Muscle of back (tissue), 11 donors: ENCODE data around the gene NDRG4. TPM values are rescaled to one million over a fixed set of nuclear protein-coding genes. Genes with fewer than 3 reads are reported as not detected.

Experiments
- DNase-seq, 3 donors: peaks; one replicate each; pipeline versions ENCODE4 v3.0.0 to v3.0.0-alpha.2; 2013
- polyA plus RNA-seq, 10 donors: library from polyadenylated mRNA; unstranded; fragments of 120-200 nt; gene quantifications; one replicate each; pipeline ENCODE4 v1.2.1, GENCODE V29; 2013; ENCODE audit not compliant: insufficient read length in 10 of 10

The NDRG4 gene
- polyA plus RNA-seq, 10 donors = 8.8 to 21.0 (median 11.6) TPM

DNA sequence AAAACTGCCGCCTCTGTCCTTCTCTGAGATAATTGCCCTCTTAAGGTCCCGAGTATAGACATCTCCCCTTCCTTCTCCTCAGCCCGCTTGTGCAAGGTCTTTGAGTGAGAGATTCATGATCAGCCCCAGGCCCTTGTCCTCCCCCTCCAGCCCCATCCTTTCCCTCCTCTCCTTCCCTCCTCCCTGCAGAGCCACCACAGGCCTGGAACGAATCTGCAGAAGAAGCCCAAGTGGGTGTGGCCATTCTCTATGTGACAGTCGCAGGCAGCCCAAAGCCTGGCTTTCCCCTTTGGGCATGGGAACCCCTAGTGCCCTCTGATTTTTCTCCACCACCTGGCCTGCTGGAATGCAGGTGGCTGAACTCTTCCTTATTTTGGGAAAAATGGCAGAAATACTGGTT is 7.2 kb upstream of the NDRG4 start:
- no peak for DNase-seq

DNA sequence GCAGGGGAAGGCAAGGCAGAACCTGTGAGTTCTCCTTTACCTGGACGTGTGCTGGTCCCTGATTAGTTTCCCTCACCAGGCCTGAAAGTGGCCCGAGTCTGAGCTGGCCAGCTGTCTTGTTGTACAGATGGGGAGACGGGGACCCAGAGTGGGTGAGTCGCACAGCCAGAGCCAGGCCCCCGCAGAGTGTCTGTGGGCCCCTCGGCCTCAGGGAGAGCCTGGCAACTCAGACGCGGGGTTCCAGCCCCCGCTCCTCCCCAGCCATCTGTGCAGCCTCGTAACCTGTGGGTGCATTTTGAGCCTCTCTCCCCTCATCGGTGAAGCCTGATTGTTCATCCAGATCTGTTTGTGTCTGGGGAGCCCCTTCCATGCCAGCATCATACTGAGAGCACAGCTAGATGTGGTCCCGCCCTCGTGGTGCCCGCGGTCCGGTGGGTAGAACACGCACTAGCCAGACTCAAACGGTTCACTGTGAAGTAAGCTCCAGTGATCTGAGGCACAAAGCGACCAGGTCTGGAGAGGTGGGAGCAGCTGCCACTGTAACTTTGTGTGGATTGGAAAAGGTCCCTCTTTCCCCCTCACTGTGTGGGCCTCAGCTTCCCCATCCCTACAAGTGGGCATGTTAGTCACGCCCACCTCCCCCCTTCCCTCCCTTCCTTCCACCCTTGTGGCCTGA is 6.0 kb upstream of the NDRG4 start:
- DNase-seq = no peak

DNA sequence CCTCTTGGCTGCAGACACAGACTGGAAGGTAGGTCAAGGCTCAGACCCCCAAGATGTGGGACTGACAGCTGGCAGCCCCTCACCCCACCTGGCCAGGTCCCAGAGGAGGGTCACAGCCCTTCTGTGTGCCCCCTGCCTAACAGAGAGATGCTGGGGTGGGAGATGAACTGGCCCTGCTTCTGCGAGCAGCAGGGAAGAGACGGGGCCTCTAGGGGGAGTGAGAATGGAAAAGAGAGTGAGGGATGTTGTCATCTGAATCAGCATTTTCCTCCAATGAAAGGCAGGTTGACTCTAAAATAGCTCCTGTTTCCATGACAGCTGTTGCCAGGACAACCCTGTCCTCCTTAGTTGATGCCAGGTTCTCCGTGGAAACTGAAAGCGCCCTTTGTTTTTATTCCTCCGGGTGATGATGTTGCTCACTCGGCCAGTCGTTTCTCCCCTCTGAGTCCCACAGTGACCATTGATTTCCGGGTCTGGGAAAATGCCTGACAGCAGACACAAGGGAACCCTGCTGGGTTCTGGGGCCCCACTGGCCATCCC is 4.9 kb upstream of the NDRG4 start:
- DNase-seq = peak; percentile 93 to 97 (median 94)

DNA sequence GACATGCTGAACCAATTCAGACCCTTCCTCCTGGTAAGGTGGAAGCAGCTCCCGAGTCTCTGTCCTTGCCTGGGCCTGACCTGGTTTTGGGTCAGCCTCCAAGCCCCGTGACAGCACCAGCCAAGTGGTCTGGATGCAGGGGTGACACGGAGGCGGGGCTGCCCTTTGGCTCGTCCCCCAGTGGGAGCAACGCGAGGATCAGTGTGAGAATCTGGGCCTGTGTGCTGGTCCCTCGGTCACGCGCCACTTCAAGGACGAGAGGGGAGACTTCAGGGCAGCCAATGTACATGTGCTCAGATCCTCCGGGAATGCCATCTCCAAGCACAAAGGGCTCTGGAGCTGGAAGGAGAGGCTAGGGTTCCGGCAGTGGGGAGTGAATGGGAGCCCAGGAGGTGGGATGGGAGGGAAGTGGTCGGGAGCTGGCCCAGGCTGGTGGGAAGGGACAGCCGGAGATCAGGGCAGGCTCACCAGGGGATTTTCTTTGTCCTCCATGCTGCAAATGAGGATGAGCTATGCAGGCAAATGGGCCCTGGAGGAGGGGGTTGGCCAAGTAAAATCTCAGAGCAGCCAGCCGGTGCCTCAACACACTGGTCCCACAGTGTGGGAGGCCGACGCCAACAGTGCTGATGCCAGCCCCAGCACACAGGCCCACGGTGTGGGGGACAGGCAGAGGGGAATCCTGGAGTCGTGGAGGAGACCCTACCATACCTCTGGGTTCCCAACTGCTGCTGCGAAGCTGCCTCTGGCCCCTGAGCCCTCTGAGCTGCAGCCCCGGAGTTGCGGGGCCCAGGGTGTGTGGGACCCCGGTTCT is 4.2 kb upstream of the NDRG4 start:
- no peak for DNase-seq

DNA sequence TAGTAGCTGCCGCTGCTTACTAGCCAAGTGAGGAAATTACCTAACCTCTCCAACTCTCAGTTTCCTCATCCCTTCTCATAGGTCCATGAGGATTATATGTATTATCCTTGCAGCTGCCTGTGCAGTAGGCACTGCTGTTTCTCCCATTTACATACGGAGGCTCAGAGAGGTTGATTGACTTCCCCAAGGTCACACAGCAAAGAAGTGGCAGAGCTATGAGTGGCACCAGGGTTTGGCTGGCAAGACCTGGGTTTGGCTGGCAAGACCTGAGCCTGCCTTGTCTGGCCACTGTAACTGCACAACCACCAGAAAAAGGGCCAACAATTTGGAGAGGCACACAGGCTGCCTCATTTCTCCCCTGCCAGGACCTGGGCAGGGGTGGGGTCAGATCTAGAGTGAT is 2.5 kb upstream of the NDRG4 start:
- DNase-seq = no peak

DNA sequence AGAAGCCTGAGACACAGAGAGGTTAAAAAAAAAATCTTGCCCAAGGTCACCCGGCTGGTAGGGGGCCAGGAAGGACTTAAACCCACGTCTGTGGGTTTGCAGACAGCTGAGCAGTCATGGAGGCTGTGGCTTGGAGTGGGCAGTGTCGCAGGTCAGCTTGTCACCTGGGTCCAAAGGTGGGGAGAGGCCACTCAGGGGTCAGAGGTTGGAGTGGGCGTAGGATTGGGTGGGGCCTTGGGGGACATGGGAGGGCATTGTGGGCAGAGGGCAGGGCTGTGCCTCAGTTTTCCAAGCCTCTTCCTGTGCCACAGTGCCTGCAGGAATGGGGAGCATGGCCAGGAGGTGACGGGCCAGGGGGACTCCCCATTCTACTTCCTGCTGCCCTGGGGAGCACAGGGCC is 2.0 kb upstream of the NDRG4 start:
- DNase-seq = no peak

DNA sequence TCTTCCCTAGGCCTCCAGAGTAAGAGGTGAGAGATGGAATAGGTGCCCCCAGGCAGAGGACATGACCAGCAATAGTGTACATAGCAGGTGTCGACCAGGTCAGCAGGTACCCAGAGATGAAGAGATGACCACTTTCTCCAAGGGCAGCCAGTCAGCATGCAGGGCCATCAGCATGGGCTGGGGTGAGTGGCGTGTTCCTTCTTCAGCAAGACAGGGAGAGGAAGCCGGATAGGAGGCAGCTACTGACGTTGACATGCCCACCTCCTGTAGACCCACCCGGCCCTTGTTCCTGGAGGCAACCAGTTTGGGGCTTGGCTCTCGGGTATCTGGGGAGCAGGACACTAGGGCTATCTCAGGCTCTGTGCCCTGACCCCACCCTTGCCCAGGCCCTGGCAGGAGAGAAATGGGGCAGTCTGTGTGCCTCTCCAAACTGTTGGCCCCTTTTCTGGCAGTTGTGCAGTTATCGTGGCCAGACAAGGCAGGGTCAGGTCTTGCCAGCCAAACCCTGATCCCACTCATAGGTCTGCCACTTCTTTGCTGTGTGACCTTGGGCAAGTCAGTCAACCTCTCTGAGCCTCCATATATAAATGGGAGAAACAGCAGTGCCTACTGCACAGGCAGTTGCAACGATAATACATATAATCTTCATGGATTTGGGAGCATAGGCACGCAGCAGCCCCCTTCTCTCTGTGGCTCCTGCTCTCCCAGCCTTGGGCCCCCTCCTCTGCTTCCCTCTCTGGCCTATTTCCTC is 1.4 kb upstream of the NDRG4 start:
- DNase-seq = no peak

DNA sequence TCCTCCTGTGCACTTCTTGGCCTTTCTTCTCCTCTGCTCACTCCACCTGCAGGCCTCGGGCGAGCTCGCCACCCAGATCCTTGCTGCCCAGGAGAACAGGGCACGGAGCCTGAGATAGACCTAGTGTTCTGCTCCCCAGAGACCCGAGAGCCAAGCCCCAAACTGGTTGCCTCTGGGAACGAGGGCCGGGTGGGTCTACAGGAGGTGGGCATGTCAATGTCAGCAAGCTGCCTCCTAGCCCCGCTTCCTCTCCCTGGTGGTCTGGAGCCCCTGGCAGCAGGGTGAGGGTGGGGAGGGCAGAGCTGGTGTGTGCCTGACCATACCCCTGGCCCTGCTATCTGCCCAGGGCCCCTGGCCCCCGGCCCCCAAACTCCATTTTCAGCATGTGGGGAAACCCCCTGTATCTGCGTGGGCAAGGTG is 841 bp upstream of the NDRG4 start:
- DNase-seq = no peak

DNA sequence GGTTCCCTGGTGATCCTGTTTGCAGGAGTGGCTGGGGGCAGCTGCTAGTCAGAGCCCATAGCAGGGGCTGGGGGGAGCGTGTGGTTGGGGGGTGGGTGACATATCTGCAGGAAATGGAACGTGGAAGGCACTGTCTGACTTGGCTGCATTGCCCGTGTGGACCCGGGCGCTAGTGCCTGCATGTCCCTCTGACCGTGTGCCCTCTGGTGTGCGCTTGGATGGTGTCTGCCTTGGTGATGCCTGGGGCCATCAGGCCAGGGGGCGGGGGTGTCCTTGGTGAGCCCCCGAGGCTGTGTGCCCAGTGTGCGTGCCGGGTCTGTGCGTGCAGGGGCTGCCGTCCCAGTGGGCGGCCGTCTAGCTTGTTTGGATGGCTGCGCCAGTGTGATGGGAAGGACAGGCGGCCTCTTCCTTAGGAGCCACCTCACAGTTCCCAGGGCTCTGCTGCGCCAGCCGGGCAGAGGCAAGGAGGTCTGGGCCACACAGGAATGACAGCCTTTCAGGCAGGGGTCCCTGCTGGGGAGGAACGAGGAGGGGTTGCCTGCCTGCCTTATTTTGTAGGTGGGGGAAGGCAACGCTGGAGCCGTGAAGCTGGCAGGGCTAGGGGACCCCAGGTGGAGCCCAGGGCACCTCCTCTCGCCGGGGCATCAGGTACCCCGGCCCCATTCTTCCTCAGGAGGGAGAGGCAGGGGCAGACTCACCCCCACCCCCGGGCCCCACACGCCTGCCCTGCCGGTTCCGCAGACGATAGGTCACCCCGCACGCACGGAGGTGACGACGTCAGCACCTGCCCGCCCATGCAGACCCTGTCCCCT is 693 bp downstream of the NDRG4 start:
- DNase-seq = peak in 1 of 3 donors; percentile 53

DNA sequence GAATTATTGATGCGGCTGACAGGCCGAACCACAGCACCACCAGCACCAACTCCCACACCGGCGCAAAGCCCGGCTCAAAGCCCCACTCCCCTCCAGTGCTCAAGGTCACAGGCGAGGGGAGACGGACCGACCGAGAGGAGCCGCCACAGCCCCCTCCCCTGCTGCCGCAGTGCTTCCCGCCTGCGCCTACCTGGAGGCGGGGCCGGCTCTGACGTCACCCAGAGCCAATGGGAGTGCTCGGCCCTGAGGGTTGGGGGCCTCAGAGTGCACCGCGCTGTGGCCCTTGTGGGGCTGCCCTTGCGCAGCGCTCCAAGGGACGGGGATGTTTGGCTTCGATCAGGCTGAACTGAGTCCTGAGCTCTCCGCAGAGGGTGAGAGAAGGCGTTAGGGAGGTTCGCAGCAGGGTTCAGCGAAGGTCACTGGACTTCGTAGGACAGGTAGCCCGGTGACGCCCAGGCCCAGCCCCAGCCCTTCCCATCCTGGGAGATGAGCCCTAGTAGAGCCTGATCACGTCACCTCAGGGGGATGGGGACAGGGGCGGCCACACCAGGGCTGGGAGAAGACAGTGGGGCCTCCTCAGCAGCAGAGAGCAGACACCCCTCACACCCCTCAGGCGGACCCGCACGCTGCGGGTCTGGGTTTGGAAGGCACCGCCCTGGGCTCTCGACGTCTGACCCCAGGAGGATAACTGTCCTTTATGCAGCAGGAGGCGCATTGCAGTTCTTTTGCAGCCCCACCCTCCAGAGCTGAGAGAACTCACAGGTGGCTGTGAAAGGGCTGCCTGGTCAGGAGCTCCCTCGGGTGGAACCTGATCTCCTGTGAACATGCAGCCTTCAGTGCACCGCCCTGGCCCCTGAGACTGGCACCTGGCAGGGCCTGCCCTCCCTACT is 1.5 kb downstream of the NDRG4 start:
- peak in 1 of 3 donors; percentile 71 for DNase-seq

DNA sequence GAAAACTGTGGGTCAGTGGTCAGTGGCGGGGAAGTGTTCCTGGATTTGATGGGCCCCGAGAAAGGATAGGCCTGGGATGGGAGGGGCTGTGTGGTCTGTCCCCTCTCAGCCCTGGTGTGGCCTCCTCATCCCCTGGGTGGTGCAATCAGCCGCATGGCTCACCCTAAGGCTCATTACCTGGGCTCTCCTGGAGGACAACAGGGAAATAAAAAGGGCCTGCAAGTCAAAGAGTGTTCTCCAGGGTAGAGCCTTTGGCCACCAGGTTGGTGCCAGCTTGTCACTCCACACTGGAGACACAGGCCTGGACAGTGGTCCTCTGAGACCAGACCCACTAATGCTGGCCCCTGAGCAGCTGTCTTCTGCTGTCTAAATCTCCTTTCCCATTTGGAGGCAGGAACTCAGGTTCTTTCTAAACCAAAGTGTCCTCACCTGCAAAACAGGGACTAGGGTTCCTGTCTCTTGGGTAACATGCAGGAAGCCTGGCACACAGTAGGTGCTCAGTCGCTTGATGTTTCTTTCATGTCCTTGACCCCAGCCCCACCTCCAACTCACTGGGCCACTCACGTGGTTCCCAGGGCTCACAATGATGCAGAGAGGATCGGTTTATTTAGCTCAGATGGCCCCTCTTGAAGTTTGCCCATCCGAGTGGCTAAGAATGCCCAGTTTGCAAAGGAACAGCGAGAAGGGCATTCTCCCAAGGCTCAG is 2.4 kb downstream of the NDRG4 start:
- no peak for DNase-seq

DNA sequence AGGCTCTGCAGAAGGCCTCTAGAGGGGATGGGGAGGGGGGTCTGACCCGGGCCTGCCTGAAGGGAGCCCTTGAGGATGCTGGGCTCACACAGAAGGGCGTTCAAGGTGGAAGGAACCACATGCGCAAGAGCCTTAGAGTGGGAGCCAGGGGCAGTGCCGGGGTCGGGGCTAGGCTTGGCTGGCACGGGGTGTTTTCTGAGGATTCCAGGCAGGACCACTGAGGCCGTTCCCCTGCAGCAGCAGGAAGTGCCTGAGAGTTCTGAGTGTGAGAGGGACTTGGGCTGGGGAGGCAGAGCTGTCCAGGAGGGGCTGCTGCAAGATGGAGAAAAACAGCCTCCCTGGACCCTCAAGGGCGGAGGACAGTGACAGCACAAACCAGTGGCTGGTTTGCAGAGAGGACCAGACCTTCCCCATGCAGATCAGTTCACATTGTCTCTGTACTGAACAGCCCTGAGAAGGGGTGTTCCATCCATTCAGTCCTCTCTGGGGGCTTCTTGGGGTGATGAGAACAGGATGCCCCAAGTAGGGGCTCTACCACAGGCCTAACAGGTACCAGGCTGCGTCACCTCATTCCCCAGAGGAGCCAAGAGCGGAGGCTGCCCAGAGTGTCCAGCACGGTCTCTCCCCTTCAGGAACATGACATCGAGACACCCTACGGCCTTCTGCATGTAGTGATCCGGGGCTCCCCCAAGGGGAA is 3.4 kb downstream of the NDRG4 start:
- no peak for DNase-seq

DNA sequence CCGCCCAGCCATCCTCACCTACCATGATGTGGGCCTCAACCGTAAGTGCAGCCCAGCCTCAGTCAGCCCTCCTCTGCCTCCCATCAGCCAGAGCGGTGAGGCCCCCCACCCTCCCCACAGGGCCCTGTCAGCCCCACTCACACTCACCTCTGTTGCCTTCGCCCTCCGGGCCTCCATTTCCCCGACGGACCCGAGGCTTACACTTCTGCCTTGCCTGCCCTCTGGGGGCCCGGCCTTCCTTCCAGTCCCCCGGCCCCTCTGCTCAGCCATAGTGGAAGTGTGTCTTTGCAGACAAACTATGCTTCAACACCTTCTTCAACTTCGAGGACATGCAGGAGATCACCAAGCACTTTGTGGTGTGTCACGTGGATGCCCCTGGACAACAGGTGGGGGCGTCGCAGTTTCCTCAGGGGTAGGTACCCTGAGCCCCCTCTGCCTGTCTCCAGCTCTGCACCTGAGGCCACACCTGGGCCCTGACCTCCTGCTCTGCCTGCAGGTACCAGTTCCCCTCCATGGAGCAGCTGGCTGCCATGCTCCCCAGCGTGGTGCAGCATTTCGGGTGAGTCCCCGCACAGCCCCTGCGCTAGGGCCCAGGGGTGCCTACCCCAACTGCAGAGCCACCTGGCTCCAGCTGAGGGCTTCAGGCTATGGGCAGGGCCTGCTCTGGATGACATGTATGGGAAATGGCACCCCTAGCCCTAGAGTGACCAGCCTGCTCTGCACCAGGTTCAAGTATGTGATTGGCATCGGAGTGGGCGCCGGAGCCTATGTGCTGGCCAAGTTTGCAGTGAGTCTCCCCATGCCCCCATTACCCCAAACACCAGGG is 4.1 kb downstream of the NDRG4 start:
- no peak for DNase-seq

DNA sequence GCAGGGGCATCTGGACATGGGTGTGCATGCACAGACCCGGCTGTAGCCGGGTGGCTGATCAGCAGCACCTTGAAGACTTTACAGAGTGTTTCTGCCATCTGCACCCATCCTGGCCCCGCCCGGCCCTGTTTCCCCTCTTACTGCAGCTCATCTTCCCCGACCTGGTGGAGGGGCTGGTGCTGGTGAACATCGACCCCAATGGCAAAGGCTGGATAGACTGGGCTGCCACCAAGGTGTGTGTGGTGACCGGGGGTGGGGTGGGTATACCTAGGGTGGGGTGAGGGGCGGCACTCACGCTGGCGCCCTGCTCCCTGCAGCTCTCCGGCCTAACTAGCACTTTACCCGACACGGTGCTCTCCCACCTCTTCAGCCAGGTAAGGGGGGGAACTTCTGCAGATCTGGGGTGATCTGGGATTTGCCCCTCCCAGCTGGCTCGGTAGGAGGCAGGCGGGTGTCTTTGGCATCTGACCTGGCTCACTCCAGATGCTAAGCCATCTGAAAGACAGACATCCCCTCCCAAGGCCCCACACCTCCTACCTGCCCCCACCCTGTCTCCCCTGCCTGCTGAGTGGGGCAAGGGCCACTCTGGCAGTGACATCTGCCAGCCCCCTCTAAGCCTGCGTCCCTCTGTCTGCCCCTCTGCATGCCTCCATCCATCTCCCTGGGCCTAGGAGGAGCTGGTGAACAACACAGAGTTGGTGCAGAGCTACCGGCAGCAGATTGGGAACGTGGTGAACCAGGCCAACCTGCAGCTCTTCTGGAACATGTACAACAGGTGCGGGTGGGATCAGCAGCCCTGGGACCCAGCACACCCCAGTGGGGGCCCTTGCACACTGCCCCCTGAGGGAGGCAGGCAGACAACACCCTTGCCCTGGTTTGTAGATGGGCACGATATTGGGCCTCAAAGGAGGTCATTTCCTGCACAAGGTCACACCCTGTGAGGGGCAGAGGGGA is 6.6 kb downstream of the NDRG4 start:
- no peak for DNase-seq

DNA sequence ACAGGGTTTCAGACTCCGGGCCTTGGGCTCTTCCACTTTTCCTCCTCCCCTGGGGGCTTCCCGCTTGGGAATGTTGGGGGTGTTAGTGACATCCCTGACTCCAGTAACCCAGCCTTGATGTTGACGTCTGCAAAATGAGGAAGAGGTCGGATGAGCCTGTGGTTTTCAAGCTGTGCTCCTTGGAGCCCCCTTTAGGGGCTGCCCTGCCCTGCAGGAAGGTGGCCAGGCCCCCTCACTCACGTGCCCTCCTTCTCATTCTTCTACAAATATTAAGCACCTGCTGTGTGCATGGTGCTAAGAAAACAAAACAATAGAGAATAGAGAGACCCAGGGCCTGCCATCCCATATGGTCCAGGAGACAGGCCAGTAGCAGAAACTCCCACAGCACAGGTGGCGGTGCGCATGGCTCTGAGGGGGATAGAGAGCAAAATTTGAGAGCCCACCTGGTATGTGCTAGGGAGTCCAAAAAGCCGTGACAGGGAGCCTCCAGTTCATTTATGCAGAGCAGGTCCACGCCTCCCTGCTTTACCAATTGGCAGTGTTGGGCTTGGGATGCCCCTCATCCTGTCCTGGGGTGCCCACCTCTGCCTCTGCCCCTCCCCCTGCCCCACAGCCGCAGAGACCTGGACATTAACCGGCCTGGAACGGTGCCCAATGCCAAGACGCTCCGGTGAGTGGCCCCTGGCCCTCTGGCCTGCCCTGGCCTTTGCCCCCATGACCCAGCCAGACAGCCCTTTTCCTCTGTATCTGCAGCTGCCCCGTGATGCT is 7.4 kb downstream of the NDRG4 start:
- DNase-seq = no peak
